HepG2 (cell line): ENCODE measurements around the gene ATP8B2. TPM values are rescaled to one million over a fixed set of nuclear protein-coding genes. Genes with fewer than 3 reads are reported as not detected.

Experiments
- ATF6 ChIP-seq: sonication (generic); formaldehyde crosslinking; conservative IDR thresholded peaks from 2 replicates; pipeline ENCODE4 v1.4.0; 2020; ENCODE audit warnings: missing genetic modification reagents
- CTCF ChIP-seq: sonication (generic); formaldehyde crosslinking; IDR thresholded peaks from 2 replicates; pipeline ENCODE4 v1.5.0; 2020; ENCODE audit warnings: mild to moderate bottlenecking, missing genetic modification reagents, moderate library complexity
- DPF2 ChIP-seq: sonication (generic); formaldehyde crosslinking; IDR thresholded peaks from 2 replicates; pipeline ENCODE4 v1.4.0; 2020; ENCODE audit warnings: mild to moderate bottlenecking, low read depth, missing genetic modification reagents, borderline replicate concordance
- ELF1 ChIP-seq: sonication (generic); formaldehyde crosslinking; IDR thresholded peaks from 2 replicates; pipeline ENCODE4 v1.4.0; 2020; ENCODE audit warnings: missing genetic modification reagents
- GMEB2 ChIP-seq: IDR thresholded peaks from 2 replicates; pipeline ENCODE4 v1.6.1; 2016; ENCODE audit warnings: missing biosample characterization, missing genetic modification reagents, low read depth
- ISX ChIP-seq: sonication (generic); formaldehyde crosslinking; conservative IDR thresholded peaks from 2 replicates; pipeline ENCODE4 v1.5.0; 2020; ENCODE audit warnings: missing genetic modification reagents
- KLF16 ChIP-seq, 2 experiments: sonication (generic) in 1 of 2; formaldehyde crosslinking in 1 of 2; IDR thresholded peaks; 2 replicates each; pipeline versions ENCODE4 v1.6.1 to v1.8.0; 2016 to 2023; ENCODE audit warnings: missing genetic modification reagents in 2 of 2, missing compliant biosample characterization in 1 of 2
- NFYB ChIP-seq: sonication (generic); formaldehyde crosslinking; IDR thresholded peaks from 2 replicates; pipeline ENCODE4 v1.4.0; 2020; ENCODE audit warnings: missing genetic modification reagents
- PHF20 ChIP-seq: sonication (generic); formaldehyde crosslinking; IDR thresholded peaks from 2 replicates; pipeline ENCODE4 v1.5.0; 2020; ENCODE audit warnings: mild to moderate bottlenecking, missing genetic modification reagents
- SMARCC2 ChIP-seq: fragments of 450-650 bp; IDR thresholded peaks from 2 replicates; pipeline ENCODE4 v1.6.1; 2017; ENCODE audit warnings: antibody characterized with exemption, mild to moderate bottlenecking
- SMARCE1 ChIP-seq: fragments of 450-650 bp; IDR thresholded peaks from 2 replicates; pipeline ENCODE4 v1.6.1; 2017; ENCODE audit warnings: borderline replicate concordance
- STAT5B ChIP-seq: sonication (generic); formaldehyde crosslinking; IDR thresholded peaks from 2 replicates; pipeline ENCODE4 v1.4.0; 2020; ENCODE audit warnings: missing genetic modification reagents
- ZBTB46 ChIP-seq: sonication (generic); formaldehyde crosslinking; IDR thresholded peaks from 2 replicates; pipeline ENCODE4 v1.4.0; 2020; ENCODE audit warnings: mild to moderate bottlenecking, missing genetic modification reagents, borderline replicate concordance
- ZNF124 ChIP-seq: sonication (generic); formaldehyde crosslinking; IDR thresholded peaks from 2 replicates; pipeline ENCODE4 v1.4.0; 2020; ENCODE audit warnings: missing genetic modification reagents
- ZNF235 ChIP-seq: sonication (generic); formaldehyde crosslinking; IDR thresholded peaks from 2 replicates; pipeline ENCODE4 v1.8.1; 2023; ENCODE audit warnings: mild to moderate bottlenecking, missing genetic modification reagents, borderline replicate concordance
- ZNF276 ChIP-seq: sonication (generic); formaldehyde crosslinking; IDR thresholded peaks from 2 replicates; pipeline ENCODE4 v1.4.0; 2020; ENCODE audit warnings: mild to moderate bottlenecking, low read depth, missing genetic modification reagents
- ZNF468 ChIP-seq: sonication (generic); formaldehyde crosslinking; IDR thresholded peaks from 2 replicates; pipeline ENCODE4 v1.8.0; 2022; ENCODE audit warnings: mild to moderate bottlenecking, moderate library complexity, missing genetic modification reagents
- ZNF740 ChIP-seq: sonication (generic); formaldehyde crosslinking; IDR thresholded peaks from 2 replicates; pipeline ENCODE4 v1.4.0; 2020; ENCODE audit warnings: missing genetic modification reagents
- ZNF772 ChIP-seq: sonication (generic); formaldehyde crosslinking; IDR thresholded peaks from 2 replicates; pipeline ENCODE4 v1.5.0; 2020; ENCODE audit warnings: mild to moderate bottlenecking, missing genetic modification reagents
- ZSCAN29 ChIP-seq: sonication (generic); formaldehyde crosslinking; conservative IDR thresholded peaks from 2 replicates; pipeline ENCODE4 v1.4.0; 2020; ENCODE audit warnings: mild to moderate bottlenecking, missing genetic modification reagents
- polyA plus RNA-seq, 8 experiments: library from polyadenylated mRNA; depleted of rRNA in 3 of 8; stranded (reverse) in 7 of 8; unstranded in 1 of 8; fragments of >200 nt; fragmentation: Illumina TruSeq in 4 of 8; extraction: Trizol in 4 of 8; gene quantifications; 2 replicates each; pipeline versions ENCODE4 v1.2.1 to v1.2.3, GENCODE V29; 2011 to 2016; ENCODE audit warnings: low read depth in 4 of 8, missing spikeins in 1 of 8, mixed read lengths in 1 of 8; ENCODE audit not compliant: insufficient read depth in 1 of 8
- total RNA-seq, 5 experiments: library from RNA; depleted of rRNA; stranded (reverse); fragments of >200 nt; fragmentation: Illumina TruSeq; extraction: Trizol; gene quantifications; 2 replicates each; pipeline ENCODE4 v1.2.3, GENCODE V29; 2016; ENCODE audit warnings: low read depth in 1 of 5

ATP8B2 gene
- total and polyA plus RNA-seq, 2 of the 13 experiments (the other 11 are each of a cell fraction or from before 2014, with no cell fraction given) = 20.4 to 39.3 TPM

- TF ChIP-seq ELF1 (CRISPR knock-in tag) = no peak
- no peak for TF ChIP-seq ZNF235 (CRISPR knock-in tag)
- TF ChIP-seq ZNF124 (CRISPR knock-in tag) = no peak
- TF ChIP-seq ZNF740 (CRISPR knock-in tag) = no peak
- no peak for TF ChIP-seq ZNF276
- TF ChIP-seq STAT5B = no peak
- no peak for TF ChIP-seq PHF20 (CRISPR knock-in tag)
- no peak for TF ChIP-seq SMARCE1
- no peak for TF ChIP-seq SMARCC2
- no peak for TF ChIP-seq ATF6
- no peak for TF ChIP-seq CTCF (CRISPR knock-in tag)
- TF ChIP-seq DPF2 (CRISPR knock-in tag) = no peak; the same call in 1 of the 2 replicates
- TF ChIP-seq NFYB = no peak
- TF ChIP-seq ZNF772 = no peak
- TF ChIP-seq GMEB2 = no peak
- no peak for TF ChIP-seq ZSCAN29 (CRISPR knock-in tag)
- no peak; a peak in 1 of 4 replicates for TF ChIP-seq KLF16 (CRISPR knock-in tag; IDR thresholded peaks at IDR 0.05)
- TF ChIP-seq ISX (CRISPR knock-in tag) = no peak
- no peak for TF ChIP-seq ZBTB46 (CRISPR knock-in tag)
- no peak for TF ChIP-seq ZNF468
These were observed 9.0 kb downstream of the ATP8B2 start (continued) for GRCh38 chr1:154334079-154335024.
